HUES64 (cell line): ENCODE measurements around the gene PLLP.

Experiments
- H3K27ac ChIP-seq: 2 replicates; pipeline ENCODE4 v1.7.0; 2013; ENCODE audit warnings: low read depth, low read length, inconsistent platforms
- H3K27me3 ChIP-seq: 2 replicates; pipeline ENCODE4 v1.6.1; 2013; ENCODE audit warnings: mild to moderate bottlenecking, low read length; ENCODE audit not compliant: insufficient read depth
- H3K36me3 ChIP-seq: 2 replicates; pipeline ENCODE4 v1.6.1; 2013; ENCODE audit warnings: mild to moderate bottlenecking, low read length; ENCODE audit not compliant: insufficient read depth
- H3K4me1 ChIP-seq: 2 replicates; pipeline ENCODE4 v1.6.1; 2013; ENCODE audit warnings: mild to moderate bottlenecking, low read length, moderate library complexity; ENCODE audit not compliant: insufficient read depth
- H3K4me3 ChIP-seq: 2 replicates; pipeline ENCODE4 v1.5.1; 2013; ENCODE audit warnings: mild to moderate bottlenecking, low read length, moderate library complexity
- H3K9ac ChIP-seq: 2 replicates; pipeline ENCODE4 v1.6.1; 2013; ENCODE audit warnings: mild to moderate bottlenecking, low read depth, low read length
- H3K9me3 ChIP-seq: 2 replicates; pipeline ENCODE4 v1.6.1; 2013; ENCODE audit warnings: low read depth, low read length; ENCODE audit not compliant: insufficient read depth
- WGBS: fragments of 150-250, 120-280 bp; methylation state at CpG from one replicate; pipeline ENCODE4 v1.1.7; 2013; ENCODE audit warnings: missing lambda C conversion rate; 5-methylcytosine and 5-hydroxymethylcytosine counted together

The PLLP gene

DNA sequence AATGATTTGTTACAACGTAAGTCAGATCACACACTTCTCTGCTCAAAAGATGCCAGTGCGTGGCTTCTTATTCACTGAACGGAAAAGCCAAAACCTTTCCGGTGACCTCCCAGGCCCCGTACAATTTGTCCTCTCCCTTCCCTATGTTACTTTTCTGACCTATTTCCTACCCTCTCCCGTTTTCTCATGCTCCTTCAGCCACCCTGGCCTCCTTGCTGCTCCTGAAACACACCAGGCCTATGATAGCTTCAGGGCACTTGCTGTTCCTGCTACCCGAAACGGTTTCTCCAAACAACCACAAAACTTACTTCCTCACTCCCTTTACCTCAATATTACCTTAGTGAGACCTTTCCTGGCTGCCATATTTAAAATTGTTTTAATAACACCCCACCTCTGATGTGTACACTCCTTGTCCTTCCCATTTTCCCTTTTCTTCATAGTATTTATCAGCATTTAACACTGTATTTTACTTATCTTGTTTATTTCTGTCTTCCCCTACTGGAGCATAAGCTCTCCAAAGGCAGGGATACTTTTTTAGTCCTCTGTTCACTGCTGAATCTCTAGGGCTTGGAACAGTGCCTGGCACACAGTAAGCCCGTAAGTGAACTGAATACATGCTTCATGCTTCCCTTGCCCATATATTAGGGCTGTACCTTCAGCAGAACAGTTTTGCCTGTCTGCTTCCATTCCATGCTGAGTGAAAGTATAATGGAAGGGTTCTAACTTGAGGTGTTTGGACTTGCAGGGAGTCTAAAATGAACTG, 50.3 kb downstream of the PLLP start:
- H3K27ac ChIP-seq: no peak overlapping the region
- no peak overlapping the region for H3K9ac ChIP-seq
- peaks cover 92% of the 10 kb centered on the region for H3K36me3 ChIP-seq
- 94% methylated on average over 9 of the region's 9 CpGs for WGBS
- H3K4me3 ChIP-seq: no peak overlapping the region
- H3K27me3 ChIP-seq: no peaks in the 10 kb centered on the region
- H3K4me1 ChIP-seq: no peaks in the 10 kb centered on the region; the same call in 1 of the 2 replicates
- H3K9me3 ChIP-seq: no peaks in the 10 kb centered on the region

DNA sequence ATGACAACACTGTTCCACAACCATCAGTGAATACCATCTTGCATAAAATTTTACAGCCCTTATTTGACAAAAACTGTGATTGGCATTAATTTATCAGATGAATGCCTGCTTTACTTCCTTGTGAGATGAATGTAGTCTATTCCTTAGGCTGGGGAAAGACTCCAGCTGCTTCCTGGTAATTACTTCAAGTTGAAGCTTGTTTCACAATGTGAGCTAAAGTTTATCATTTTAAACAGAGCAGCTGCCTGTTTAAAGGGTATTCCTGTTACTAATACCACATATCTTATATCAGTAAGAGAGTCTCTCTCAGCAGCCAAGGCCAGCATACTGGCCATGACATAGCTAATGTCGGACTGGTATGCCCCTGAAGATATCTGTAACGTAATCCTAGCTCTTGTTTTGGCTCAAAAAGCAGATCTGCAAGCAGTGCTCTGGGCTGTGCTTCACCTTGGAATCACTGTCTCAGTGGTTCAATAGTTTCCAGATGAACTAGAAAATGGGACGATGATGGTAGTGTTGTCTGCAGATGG, 52.6 kb downstream of the PLLP start:
- Histone ChIP-seq H3K27me3 (no peaks in the 10 kb centered on the region), H3K4me3 (no peak overlapping the region), H3K27ac (no peak overlapping the region), H3K9ac (no peak overlapping the region), H3K9me3 (no peaks in the 10 kb centered on the region), H3K4me1 (no peaks in the 10 kb centered on the region; the same call in 1 of the 2 replicates), H3K36me3 (peaks cover 97% of the 10 kb centered on the region)
- WGBS: 92% methylated on average over 3 of the region's 3 CpGs

DNA sequence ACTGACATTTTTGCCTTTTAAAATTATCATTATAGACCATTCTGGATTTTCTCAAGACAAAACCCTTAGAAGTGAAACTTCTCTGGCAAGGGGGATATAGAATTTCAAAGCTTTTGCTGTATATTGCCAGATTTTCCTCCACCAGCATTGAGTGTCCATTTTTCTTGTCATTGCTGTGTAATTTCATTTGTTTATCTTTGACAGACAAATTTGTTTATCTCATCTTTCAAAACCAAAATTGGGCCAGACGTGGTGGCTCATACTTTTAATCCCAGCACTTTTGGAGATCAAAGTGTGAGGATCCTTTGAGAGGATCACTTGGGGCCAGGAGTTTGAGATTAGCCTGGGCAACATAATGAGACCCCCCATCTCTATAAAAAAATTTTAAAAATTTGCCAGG, 55.4 kb downstream of the PLLP start:
- Histone ChIP-seq H3K36me3 (peaks cover 90% of the 10 kb centered on the region), H3K4me3 (no peak overlapping the region), H3K27ac (no peak overlapping the region), H3K9ac (no peak overlapping the region), H3K9me3 (no peaks in the 10 kb centered on the region), H3K4me1 (no peaks in the 10 kb centered on the region), H3K27me3 (no peaks in the 10 kb centered on the region)
- WGBS: 90% methylated on average over 1 of the region's 1 CpG

DNA sequence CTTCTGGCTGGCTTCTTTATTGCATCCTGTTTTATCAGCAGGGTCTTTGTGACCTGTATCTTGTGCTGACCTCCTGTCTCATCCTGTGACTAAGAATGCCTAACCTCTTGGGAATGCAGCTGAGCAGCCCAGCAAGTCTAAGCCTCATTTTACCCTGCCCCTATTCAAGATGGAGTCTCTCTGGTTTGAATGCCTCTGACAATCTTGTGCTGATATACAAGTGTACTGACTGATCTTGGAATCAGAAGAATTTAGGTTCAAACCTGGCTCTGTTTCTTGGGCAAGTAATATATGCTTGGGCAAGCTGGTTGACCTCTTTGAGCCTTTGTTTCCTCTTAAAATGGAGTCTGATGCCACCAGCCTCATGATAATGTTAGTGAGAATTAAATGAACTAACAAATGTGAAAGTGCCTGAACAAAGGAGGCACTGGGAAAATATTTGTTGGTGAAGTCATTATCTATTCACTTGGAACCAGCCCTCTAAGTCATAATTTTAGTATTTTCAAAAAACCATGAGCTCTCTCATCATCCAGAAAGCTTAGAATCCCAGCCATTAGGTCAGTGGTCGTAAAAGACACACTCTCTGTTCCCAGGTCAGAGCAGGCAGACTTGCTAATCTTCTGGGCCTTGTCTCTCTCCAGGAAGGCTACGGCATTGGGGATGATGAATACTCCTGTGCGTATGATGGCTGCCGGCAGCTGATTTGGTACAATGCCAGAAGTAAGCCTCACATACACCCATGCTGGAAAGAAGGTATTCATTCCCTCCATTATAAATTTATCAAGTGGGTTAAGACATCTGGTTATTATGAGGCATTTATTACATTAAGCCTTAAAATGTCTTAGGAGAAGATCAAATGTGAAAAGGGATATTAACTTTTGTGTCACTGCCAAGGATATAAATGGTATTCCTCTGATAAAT, 57.5 kb downstream of the PLLP start:
- Histone ChIP-seq H3K27ac (no peak overlapping the region), H3K9ac (no peak overlapping the region)
- 98% methylated on average over 4 of the region's 4 CpGs for WGBS

DNA sequence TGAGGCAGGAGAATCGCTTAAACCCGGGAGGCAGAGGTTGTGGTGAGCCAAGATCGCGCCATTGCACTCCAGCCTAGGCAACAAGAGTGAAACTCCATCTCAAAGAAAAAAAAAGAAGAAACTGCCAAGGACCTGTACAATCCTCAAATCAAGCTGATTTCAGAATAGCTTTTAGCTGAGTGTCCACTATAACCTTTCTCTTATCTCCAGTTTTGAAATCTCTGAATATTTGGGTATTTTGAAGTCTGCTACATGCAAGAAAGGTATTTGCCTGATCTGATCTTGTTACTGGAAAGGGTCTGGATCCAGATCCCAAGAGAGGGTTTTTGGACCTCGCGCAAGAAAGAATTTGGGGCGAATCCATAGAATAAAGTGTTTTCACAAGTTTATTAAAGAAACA, 58.5 kb downstream of the PLLP start:
- Histone ChIP-seq H3K27me3 (no peaks in the 10 kb centered on the region), H3K4me1 (no peaks in the 10 kb centered on the region), H3K9me3 (no peaks in the 10 kb centered on the region), H3K9ac (no peak overlapping the region), H3K27ac (no peak overlapping the region), H3K36me3 (peaks cover 88% of the 10 kb centered on the region), H3K4me3 (no peak overlapping the region)
- 92% methylated on average over 7 of the region's 7 CpGs for WGBS

More for the DNA sequence above, 57.5 kb downstream of the PLLP start:
- H3K4me3 ChIP-seq: no peak overlapping the region
- H3K4me1 ChIP-seq: no peaks in the 10 kb centered on the region
- H3K27me3 ChIP-seq: no peaks in the 10 kb centered on the region
- no peaks in the 10 kb centered on the region for H3K9me3 ChIP-seq
- H3K36me3 ChIP-seq: peaks cover 88% of the 10 kb centered on the region

DNA sequence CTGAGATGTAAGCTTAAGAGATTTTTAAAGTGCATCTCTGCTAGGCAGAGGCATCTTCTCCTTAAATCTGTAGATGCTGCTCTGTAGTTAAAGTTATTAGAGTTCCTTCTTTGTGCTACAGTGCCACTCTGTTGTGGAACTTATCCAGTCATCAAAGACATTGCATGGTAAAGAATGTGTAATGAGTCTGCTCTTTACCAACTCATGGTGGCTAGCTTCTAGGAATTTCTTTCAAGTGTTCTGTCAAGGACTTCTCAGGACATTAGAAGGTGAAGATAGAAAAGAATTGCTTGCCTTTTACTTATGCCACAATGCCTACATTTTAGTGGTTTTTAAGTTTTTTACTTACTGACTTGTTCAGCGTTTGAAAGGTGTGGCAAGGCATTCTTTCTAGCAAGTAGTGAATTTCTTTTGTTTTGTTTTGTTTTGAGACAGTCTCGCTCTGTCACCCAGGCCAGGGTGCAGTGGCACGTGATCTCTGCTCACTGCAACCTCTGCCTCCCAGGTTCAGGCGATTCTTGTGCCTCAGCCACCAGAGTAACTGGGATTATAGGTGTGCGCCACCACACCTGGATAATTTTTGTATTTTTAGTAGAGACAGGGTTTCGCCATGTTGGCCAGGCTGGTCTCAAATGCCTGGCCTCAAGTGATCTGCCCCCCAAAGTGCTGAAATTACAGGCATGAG, 59.7 kb downstream of the PLLP start:
- H3K9me3 ChIP-seq: no peaks in the 10 kb centered on the region
- peaks cover 82% of the 10 kb centered on the region for H3K36me3 ChIP-seq
- WGBS: 94% methylated on average over 6 of the region's 6 CpGs
- no peak overlapping the region for H3K27ac ChIP-seq
- no peak overlapping the region for H3K4me3 ChIP-seq
- H3K4me1 ChIP-seq: no peaks in the 10 kb centered on the region
- H3K9ac ChIP-seq: no peak overlapping the region
- H3K27me3 ChIP-seq: no peaks in the 10 kb centered on the region

DNA sequence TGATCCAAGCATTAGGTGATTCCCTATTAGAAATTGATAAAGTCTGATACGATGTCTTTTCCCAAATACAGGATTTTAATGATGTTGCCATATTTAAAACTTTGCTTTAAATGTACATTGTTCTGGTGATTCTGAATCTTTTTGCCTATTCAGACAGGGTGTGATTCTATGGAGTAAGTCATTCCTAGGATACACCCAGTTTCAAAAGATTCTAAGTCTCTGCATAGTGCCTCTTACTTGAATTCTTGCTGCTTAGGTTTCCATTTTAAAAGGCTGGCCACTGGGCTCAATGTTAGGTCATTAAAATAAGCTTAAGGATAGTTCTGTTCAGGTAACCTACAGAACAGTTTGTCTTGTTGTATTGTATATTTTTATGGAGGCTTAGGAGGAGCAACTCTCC, 61.4 kb downstream of the PLLP start:
- Histone ChIP-seq H3K4me3 (no peak overlapping the region), H3K27me3 (no peaks in the 10 kb centered on the region), H3K36me3 (peaks cover 78% of the 10 kb centered on the region), H3K9me3 (no peaks in the 10 kb centered on the region), H3K27ac (no peak overlapping the region), H3K9ac (no peak overlapping the region), H3K4me1 (no peaks in the 10 kb centered on the region)
- WGBS: 100% methylated on average over 1 of the region's 1 CpG

DNA sequence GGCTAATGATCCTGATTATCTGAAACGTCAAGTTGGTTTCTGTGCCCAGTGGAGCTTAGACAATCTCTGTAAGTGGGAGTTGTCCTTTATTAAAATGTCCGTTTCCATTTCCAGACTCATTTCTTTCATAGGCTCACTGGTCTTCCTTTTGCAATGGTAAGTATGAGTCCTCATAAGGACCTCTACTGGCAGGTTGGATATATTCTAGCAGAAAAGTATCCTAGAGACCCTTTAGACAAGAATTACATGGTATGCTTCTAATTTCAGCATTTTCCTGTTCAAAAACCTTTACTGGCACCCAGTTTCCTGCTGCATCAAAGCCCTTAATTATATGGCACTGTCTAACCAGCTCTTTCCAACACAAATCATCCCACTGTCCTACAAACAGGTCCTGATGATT, 67.5 kb downstream of the PLLP start:
- peaks cover 84% of the 10 kb centered on the region for H3K36me3 ChIP-seq
- 98% methylated on average over 2 of the region's 2 CpGs for WGBS
- H3K9me3 ChIP-seq: no peaks in the 10 kb centered on the region
- no peak overlapping the region for H3K9ac ChIP-seq
- no peak overlapping the region for H3K27ac ChIP-seq
- no peaks in the 10 kb centered on the region for H3K4me1 ChIP-seq
- H3K27me3 ChIP-seq: no peaks in the 10 kb centered on the region
- no peak overlapping the region for H3K4me3 ChIP-seq

DNA sequence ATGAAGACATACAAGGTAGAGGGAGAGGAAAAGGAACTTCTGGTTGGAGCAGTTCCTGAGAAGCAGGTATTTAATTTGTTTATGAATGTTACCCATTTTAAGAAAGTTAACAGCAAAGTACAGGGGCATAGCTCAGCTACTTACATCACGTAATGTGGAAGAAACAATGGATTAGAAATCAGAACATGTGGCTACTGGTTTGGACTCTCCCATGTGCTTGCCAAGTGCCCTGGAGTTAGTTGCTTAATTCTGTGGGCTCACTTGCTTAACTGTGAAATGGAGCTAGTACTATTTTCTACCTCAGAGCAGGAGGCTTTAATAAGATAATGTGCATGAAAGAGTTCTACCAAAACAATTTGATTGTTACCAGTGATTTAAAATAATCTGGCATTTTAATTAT, 71.0 kb downstream of the PLLP start:
- no peaks in the 10 kb centered on the region for H3K4me1 ChIP-seq
- H3K36me3 ChIP-seq: peaks cover 84% of the 10 kb centered on the region
- 95% methylated on average over 1 of the region's 1 CpG for WGBS
- H3K4me3 ChIP-seq: no peak overlapping the region
- no peaks in the 10 kb centered on the region for H3K9me3 ChIP-seq
- no peak overlapping the region for H3K27ac ChIP-seq
- H3K27me3 ChIP-seq: no peaks in the 10 kb centered on the region
- H3K9ac ChIP-seq: no peak overlapping the region

DNA sequence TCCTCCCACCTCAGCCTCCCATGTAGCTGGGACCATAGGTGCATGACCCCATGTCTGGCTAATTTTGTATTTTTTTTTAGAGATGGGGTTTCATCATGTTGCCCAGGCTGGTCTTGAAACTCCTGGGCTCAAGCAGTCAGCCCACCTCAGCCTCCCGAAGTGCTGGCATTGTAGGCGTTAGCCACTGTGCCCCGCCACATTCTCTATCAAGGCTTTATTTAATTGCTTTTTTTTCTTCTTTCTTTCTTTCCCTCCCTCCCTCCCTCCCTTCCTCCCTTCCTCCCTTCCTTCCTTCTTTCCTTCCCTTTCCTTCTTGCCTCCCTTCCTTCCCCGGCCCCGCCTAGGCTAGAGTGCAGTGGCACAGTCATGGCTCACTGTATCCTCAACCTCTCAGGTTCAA, 74.7 kb downstream of the PLLP start:
- H3K36me3 ChIP-seq: peaks cover 78% of the 10 kb centered on the region
- WGBS: 94% methylated on average over 5 of the region's 5 CpGs

DNA sequence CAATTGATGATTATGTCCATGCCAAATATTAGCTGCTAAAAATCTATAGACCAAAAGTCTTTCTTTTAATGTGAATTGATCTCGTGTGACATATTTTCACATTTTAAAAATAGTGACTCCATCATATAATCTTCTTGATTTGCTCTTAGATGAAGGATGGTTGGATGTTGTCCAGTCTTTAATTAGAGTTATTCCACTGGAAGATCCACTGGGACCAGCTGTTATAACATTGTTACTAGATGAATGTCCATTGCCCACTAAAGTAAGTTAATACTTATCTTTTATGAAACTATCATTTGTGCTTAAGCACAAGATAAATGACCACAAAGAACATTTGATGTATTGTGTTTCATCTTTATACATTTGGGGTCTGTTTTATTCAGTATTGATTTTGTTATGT, 75.5 kb downstream of the PLLP start:
- H3K4me3 ChIP-seq: no peak overlapping the region
- no peaks in the 10 kb centered on the region for H3K27me3 ChIP-seq
- no peak overlapping the region for H3K9ac ChIP-seq
- H3K36me3 ChIP-seq: peaks cover 77% of the 10 kb centered on the region
- no peaks in the 10 kb centered on the region for H3K4me1 ChIP-seq
- WGBS: no CpG with 5 or more reads among the region's 1 CpG
- no peaks in the 10 kb centered on the region for H3K9me3 ChIP-seq
- no peak overlapping the region for H3K27ac ChIP-seq

More for the DNA sequence above, 74.7 kb downstream of the PLLP start:
- Histone ChIP-seq H3K4me3 (no peak overlapping the region), H3K4me1 (no peaks in the 10 kb centered on the region), H3K27ac (no peak overlapping the region), H3K9me3 (no peaks in the 10 kb centered on the region), H3K27me3 (no peaks in the 10 kb centered on the region), H3K9ac (no peak overlapping the region)
